ENCODE results near the gene CCR5AS.

CCR5AS gene

DNA sequence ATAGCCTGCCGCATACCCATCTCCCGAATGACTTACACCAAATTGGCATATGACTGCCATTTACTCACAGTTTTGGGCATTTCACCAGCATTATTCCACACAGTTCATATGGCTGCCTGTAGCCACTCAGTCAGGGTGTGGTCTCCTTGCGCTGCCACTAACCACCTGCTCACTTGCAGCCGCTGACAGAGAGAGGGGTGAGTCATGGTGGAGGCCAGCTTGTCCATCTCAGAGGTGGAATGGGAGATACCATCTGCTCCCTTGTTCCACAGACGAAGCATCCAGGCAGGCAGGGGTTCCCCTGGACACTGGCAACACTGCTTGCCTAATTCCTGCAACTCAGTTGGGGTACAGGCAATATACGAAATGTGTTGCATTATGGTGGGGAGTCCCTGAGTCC is 15.8 kb upstream of the CCR5AS start:
- H3K27me3 ChIP-seq (ENCODE audit: control insufficient read depth in 2 of 2, insufficient read depth in 2 of 2, low read length in 2 of 2) = no peaks in the 10 kb centered on the region
- Mint-ChIP-seq H3K4me3 (no peak overlapping the region), H3K27me3 (ENCODE audit: low read depth in 3 of 3) (peaks cover 0 to 3% (median 0%) of the 10 kb centered on the region in 3 donors), H3K9me3 (peaks cover 0 to 3% (median 0%) of the 10 kb centered on the region in 7 donors), H3K27ac (no peak overlapping the region), H3K36me3 (no peaks in the 10 kb centered on the region), H3K4me1 (peaks cover 2% of the 10 kb centered on the region)
- H4K20me1 ChIP-seq (ENCODE audit: insufficient read depth, low read length) = no peaks in the 10 kb centered on the region
- no peaks in the 10 kb centered on the region for H3K36me3 ChIP-seq (replicated peaks in 1 of 2; ENCODE audit: control insufficient read depth in 1 of 2, insufficient read depth in 2 of 2, low read length in 2 of 2)
- H3K4me1 ChIP-seq (ENCODE audit: control insufficient read depth in 1 of 2, insufficient read depth in 2 of 2, low read length in 2 of 2) = no peaks in the 10 kb centered on the region
- no peak overlapping the region for H3K4me2 ChIP-seq (replicated peaks; ENCODE audit: extremely low read depth, low read length, poor library complexity, severe bottlenecking)
- H2AFZ ChIP-seq (ENCODE audit: insufficient read depth, low read depth, low read length, poor library complexity, severe bottlenecking) = no peak overlapping the region
- H3K9me3 ChIP-seq (replicated peaks in 1 of 2; ENCODE audit: control insufficient read depth in 1 of 2, insufficient read depth in 1 of 2, low read length in 2 of 2) = no peaks in the 10 kb centered on the region
- peak in 1 of 3 donors; percentile 33 for DNase-seq
- no peaks in the 10 kb centered on the region for H3K79me2 ChIP-seq (ENCODE audit: insufficient read depth, low read length)
- no peak overlapping the region for H3K4me3 ChIP-seq (replicated peaks in 1 of 3; ENCODE audit: low read depth in 2 of 3, low read length in 3 of 3)
- WGBS (ENCODE audit: insufficient coverage) = 100% methylated on average over 4 of the region's 6 CpGs
- H3K9ac ChIP-seq (ENCODE audit: insufficient read depth, low read length, poor library complexity, severe bottlenecking) = no peak overlapping the region
- H3K27ac ChIP-seq (ENCODE audit: low read depth in 1 of 2, low read length in 2 of 2) = no peak overlapping the region
- intact Hi-C loops (cut with micrococcal nuclease) = no loop called here
- TF ChIP-seq, protein P1, sequence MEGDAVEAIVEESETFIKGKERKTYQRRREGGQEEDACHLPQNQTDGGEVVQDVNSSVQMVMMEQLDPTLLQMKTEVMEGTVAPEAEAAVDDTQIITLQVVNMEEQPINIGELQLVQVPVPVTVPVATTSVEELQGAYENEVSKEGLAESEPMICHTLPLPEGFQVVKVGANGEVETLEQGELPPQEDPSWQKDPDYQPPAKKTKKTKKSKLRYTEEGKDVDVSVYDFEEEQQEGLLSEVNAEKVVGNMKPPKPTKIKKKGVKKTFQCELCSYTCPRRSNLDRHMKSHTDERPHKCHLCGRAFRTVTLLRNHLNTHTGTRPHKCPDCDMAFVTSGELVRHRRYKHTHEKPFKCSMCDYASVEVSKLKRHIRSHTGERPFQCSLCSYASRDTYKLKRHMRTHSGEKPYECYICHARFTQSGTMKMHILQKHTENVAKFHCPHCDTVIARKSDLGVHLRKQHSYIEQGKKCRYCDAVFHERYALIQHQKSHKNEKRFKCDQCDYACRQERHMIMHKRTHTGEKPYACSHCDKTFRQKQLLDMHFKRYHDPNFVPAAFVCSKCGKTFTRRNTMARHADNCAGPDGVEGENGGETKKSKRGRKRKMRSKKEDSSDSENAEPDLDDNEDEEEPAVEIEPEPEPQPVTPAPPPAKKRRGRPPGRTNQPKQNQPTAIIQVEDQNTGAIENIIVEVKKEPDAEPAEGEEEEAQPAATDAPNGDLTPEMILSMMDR (IDR thresholded peaks at IDR 0.05) = no peak

DNA sequence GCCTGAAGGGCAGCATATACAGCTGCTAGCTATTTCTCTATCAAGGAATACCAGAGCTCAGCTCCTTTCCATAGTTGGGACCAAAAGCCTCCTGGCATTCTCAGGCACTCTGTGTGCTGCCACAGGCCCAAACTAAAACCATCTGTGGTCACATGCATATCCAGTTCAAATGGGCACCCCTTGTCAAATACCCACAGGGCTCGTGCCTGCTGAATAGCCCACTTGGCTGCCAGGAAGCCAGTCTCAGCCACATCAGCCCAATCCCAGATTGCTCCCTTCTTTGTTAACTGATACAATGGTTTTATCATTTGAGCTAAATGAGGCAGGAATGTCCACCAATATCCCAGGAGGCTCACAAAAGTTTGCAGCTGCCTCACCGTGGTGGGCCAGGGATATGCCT is 14.1 kb upstream of the CCR5AS start:
- Mint-ChIP-seq H3K4me1 (peaks cover 9% of the 10 kb centered on the region), H3K4me3 (no peak overlapping the region), H3K36me3 (no peaks in the 10 kb centered on the region), H3K27me3 (ENCODE audit: low read depth in 3 of 3) (peaks cover 0 to 3% (median 0%) of the 10 kb centered on the region in 3 donors), H3K27ac (peak overlapping the region in 1 of 7 donors; percentile 68), H3K9me3 (peaks cover 0 to 3% (median 0%) of the 10 kb centered on the region in 7 donors)
- no peaks in the 10 kb centered on the region for H4K20me1 ChIP-seq (ENCODE audit: insufficient read depth, low read length)
- peaks cover 6% of the 10 kb centered on the region in 2 donors for H3K4me1 ChIP-seq (ENCODE audit: control insufficient read depth in 1 of 2, insufficient read depth in 2 of 2, low read length in 2 of 2)
- no peak overlapping the region for H3K9ac ChIP-seq (ENCODE audit: insufficient read depth, low read length, poor library complexity, severe bottlenecking)
- H3K9me3 ChIP-seq (replicated peaks in 1 of 2; ENCODE audit: control insufficient read depth in 1 of 2, insufficient read depth in 1 of 2, low read length in 2 of 2) = no peaks in the 10 kb centered on the region
- no peaks in the 10 kb centered on the region for H3K27me3 ChIP-seq (ENCODE audit: control insufficient read depth in 2 of 2, insufficient read depth in 2 of 2, low read length in 2 of 2)
- no CpG with 5 or more reads among the region's 2 CpGs for WGBS (ENCODE audit: insufficient coverage)
- DNase-seq = no peak
- H3K79me2 ChIP-seq (ENCODE audit: insufficient read depth, low read length) = no peaks in the 10 kb centered on the region
- H3K4me3 ChIP-seq (replicated peaks in 1 of 3; ENCODE audit: low read depth in 2 of 3, low read length in 3 of 3) = no peak overlapping the region
- H3K4me2 ChIP-seq (replicated peaks; ENCODE audit: extremely low read depth, low read length, poor library complexity, severe bottlenecking) = no peak overlapping the region
- no peak overlapping the region for H3K27ac ChIP-seq (ENCODE audit: low read depth in 1 of 2, low read length in 2 of 2)
- TF ChIP-seq, protein P1 (IDR thresholded peaks at IDR 0.05) = no peak
- no peaks in the 10 kb centered on the region for H3K36me3 ChIP-seq (replicated peaks in 1 of 2; ENCODE audit: control insufficient read depth in 1 of 2, insufficient read depth in 2 of 2, low read length in 2 of 2)
- no peak overlapping the region for H2AFZ ChIP-seq (ENCODE audit: insufficient read depth, low read depth, low read length, poor library complexity, severe bottlenecking)
- intact Hi-C loops (cut with micrococcal nuclease) = no loop called here

Measured in CD14-positive monocyte (primary cell).